ENCODE data around the gene ARSJ. TPM values are rescaled to one million over a fixed set of nuclear protein-coding genes. Genes with fewer than 3 reads are reported as not detected.
A peak's percentile ranks its signal among the peaks of the same experiment; 100 is the strongest.

Gene ARSJ
- 1.1 and 1.3 TPM in 2 replicates for polyA plus RNA-seq (2013)

DNA sequence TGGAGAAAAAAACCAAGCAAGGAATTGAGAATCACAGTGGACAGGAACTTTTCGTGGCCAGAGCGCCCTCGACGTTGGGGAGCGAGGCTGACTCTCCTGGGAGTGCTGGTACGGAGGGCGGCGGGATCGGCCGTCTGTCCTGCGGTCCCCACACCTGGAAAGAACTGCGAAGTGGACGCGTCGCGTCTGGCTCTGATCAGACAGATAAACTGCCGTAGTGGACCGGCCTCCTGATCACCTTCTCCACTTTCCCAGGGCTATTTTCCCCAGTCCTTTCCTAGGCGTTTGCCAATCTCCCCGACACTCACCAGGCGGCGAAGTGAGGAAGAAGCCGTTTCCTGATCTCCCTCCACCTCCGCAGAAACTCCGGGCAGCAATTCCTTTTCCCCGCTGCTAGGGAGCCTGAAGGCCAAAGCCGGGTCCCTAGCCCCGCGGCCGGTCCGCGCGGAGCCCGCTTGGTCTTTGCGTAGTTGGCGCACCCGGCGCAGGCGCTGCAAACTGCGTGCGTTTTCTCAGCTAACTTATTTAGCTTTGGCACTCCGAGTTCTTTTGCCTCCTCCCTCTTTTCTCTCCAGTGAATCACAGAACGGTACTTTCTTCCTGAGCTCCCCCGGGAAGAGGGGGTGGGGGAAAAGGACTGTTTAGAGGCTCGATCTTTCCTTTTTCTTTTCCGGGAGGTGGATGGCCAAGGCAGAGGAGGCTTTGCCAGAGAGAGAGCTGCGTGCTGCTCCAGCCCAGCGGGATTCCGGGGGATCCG, at the start of gene ARSJ:
ARSJ (minus strand) TSS at position 500 of the 757 bp plus-strand sequence. CDS start 813 bp downstream, outside the sequence.
- peak within 1 kb of the TSS; percentile 54 for H4K8ac ChIP-seq (ENCODE audit: low read depth, low read length)
- no peaks in the 10 kb centered on the region for H3K36me3 ChIP-seq (ENCODE audit: control insufficient read depth in 1 of 2, insufficient read depth in 2 of 2, low read length in 2 of 2)
- no peak within 1 kb of the TSS for H2AK5ac ChIP-seq (ENCODE audit: low read length)
- H3K27me3 ChIP-seq (ENCODE audit: insufficient read depth, low read length) = no peaks in the 10 kb centered on the region
- DNase-seq = peak in 1 of 2 donors; percentile 2
- no peak within 1 kb of the TSS for H3K14ac ChIP-seq (ENCODE audit: low read length)
- H4K91ac ChIP-seq (ENCODE audit: low read depth, low read length) = no peak within 1 kb of the TSS
- H3K23ac ChIP-seq (ENCODE audit: low read length) = no peak within 1 kb of the TSS
- H3K4me3 ChIP-seq (ENCODE audit: low read depth, low read length) = peak within 1 kb of the TSS; percentile 74
- H2BK120ac ChIP-seq (ENCODE audit: insufficient read depth, low read length, poor library complexity) = peak within 1 kb of the TSS; percentile 2
- no peaks in the 10 kb centered on the region for H3K79me2 ChIP-seq (ENCODE audit: control insufficient read depth, insufficient read depth, low read length, poor library complexity)
- H2BK12ac ChIP-seq (ENCODE audit: low read length) = no peak within 1 kb of the TSS
- WGBS (ENCODE audit: extremely low coverage, insufficient coverage, insufficient read length) = no CpG with 5 or more reads among the region's 50 CpGs
- no peak within 1 kb of the TSS for H3K4ac ChIP-seq (ENCODE audit: low read depth, low read length)
- no peak within 1 kb of the TSS for H2BK5ac ChIP-seq (ENCODE audit: low read depth, low read length, poor library complexity)
- no peaks in the 10 kb centered on the region for H3K9me3 ChIP-seq (ENCODE audit: insufficient read depth, low read depth, low read length)
- H4K12ac ChIP-seq (ENCODE audit: low read depth, low read length) = peak within 1 kb of the TSS; percentile 11
- H3K9ac ChIP-seq (ENCODE audit: low read length) = peak within 1 kb of the TSS; percentile 47
- peaks cover 2 to 4% of the 10 kb centered on the region in 2 experiments for H3K4me1 ChIP-seq (ENCODE audit: control insufficient read depth in 1 of 2, insufficient read depth in 2 of 2, low read length in 2 of 2)
- H3K79me1 ChIP-seq (ENCODE audit: low read length) = peaks cover 2% of the 10 kb centered on the region
- no peak within 1 kb of the TSS for H3K18ac ChIP-seq (ENCODE audit: low read length)
- H3K4me2 ChIP-seq (ENCODE audit: low read length) = peak within 1 kb of the TSS; percentile 97
- H2AFZ ChIP-seq (ENCODE audit: insufficient read depth, low read length, poor library complexity) = peak within 1 kb of the TSS; percentile 33
- H3K27ac ChIP-seq (ENCODE audit: low read depth, low read length) = no peak within 1 kb of the TSS

DNA sequence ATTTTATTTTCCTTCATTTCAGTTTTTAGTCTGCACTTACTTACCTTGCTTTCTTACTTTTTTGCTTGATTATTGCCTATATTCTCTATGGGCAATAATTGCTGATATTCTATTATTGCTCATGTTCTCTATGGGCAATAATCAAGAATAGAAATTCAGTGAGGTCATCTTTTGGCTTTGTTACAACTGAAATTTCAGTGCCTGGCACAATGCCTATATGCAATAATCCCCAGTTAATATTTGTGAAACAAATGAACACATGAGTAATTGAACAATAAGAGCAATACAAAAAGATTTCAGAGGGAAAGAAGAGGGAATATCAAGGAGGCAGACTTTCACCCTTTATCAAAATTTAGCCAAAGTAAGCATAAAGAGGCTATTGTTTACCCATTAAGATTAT, 48.6 kb upstream of the ARSJ start:
- no peak overlapping the region for H3K4me3 ChIP-seq (ENCODE audit: low read depth, low read length)
- no peak overlapping the region for H3K27ac ChIP-seq (ENCODE audit: low read depth, low read length)
- no peaks in the 10 kb centered on the region for H3K9me3 ChIP-seq (ENCODE audit: insufficient read depth, low read depth, low read length)
- H3K4me2 ChIP-seq (ENCODE audit: low read length) = no peak overlapping the region
- no peak overlapping the region for H3K23ac ChIP-seq (ENCODE audit: low read length)
- no peak overlapping the region for H2BK5ac ChIP-seq (ENCODE audit: low read depth, low read length, poor library complexity)
- no peak overlapping the region for H4K8ac ChIP-seq (ENCODE audit: low read depth, low read length)
- H2BK120ac ChIP-seq (ENCODE audit: insufficient read depth, low read length, poor library complexity) = no peak overlapping the region
- H4K91ac ChIP-seq (ENCODE audit: low read depth, low read length) = no peak overlapping the region
- H3K79me1 ChIP-seq (ENCODE audit: low read length) = no peaks in the 10 kb centered on the region
- H2AK5ac ChIP-seq (ENCODE audit: low read length) = no peak overlapping the region
- no peak overlapping the region for H3K9ac ChIP-seq (ENCODE audit: low read length)
- H3K4me1 ChIP-seq (ENCODE audit: control insufficient read depth in 1 of 2, insufficient read depth in 2 of 2, low read length in 2 of 2) = no peaks in the 10 kb centered on the region
- H3K18ac ChIP-seq (ENCODE audit: low read length) = no peak overlapping the region
- H3K79me2 ChIP-seq (ENCODE audit: control insufficient read depth, insufficient read depth, low read length, poor library complexity) = no peaks in the 10 kb centered on the region
- no peak overlapping the region for H3K4ac ChIP-seq (ENCODE audit: low read depth, low read length)
- no peak for DNase-seq
- no peak overlapping the region for H2AFZ ChIP-seq (ENCODE audit: insufficient read depth, low read length, poor library complexity)
- no peaks in the 10 kb centered on the region for H3K27me3 ChIP-seq (ENCODE audit: insufficient read depth, low read length)
- H3K14ac ChIP-seq (ENCODE audit: low read length) = no peak overlapping the region
- no peaks in the 10 kb centered on the region for H3K36me3 ChIP-seq (ENCODE audit: control insufficient read depth in 1 of 2, insufficient read depth in 2 of 2, low read length in 2 of 2)
- no peak overlapping the region for H4K12ac ChIP-seq (ENCODE audit: low read depth, low read length)
- H2BK12ac ChIP-seq (ENCODE audit: low read length) = no peak overlapping the region

DNA sequence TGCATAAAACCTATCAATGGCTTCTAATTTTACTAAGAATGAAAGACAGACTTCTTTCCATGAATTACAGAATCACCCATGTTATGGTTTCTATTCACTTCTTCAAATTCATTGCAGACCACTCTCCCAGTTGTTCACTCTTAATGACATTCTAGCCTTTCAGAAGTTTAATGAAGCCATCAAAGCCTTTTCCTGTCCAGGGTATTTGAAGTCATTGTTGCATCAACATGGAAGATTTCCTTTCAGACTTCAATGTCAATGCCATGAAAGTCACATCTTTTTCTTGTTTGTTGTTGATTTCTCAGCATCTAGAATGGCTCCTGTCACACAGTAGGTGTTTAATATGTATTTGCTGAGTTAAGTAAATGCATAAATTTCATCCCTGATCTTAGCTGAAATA, 48.1 kb upstream of the ARSJ start:
- H2AK5ac ChIP-seq (ENCODE audit: low read length) = no peak overlapping the region

DNA sequence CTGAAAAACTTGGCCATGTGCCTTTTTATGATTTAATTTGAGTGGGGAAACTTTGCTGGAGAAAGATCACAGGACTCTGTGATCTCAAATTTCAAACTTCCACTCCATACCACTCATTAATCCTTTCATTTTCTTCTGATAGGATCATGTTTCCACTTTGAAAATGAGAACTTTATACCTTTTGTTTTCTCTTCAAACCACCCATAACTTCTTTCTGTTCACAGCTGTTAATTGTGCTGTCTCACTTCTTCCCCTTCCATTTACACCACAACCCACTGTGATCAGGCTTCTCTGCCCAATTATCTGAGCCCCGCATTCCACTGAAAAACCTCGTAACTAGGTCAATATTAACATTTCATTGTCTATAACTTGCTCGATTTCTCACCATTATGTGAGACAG, 47.0 kb upstream of the ARSJ start:
- no peak overlapping the region for H2BK120ac ChIP-seq (ENCODE audit: insufficient read depth, low read length, poor library complexity)
- no peak overlapping the region for H3K4me2 ChIP-seq (ENCODE audit: low read length)
- WGBS (ENCODE audit: extremely low coverage, insufficient coverage, insufficient read length) = no CpG with 5 or more reads among the region's 3 CpGs
- no peak overlapping the region for H2AFZ ChIP-seq (ENCODE audit: insufficient read depth, low read length, poor library complexity)
- no peak overlapping the region for H4K8ac ChIP-seq (ENCODE audit: low read depth, low read length)
- H2BK5ac ChIP-seq (ENCODE audit: low read depth, low read length, poor library complexity) = no peak overlapping the region
- H3K27me3 ChIP-seq (ENCODE audit: insufficient read depth, low read length) = no peaks in the 10 kb centered on the region
- no peak overlapping the region for H3K14ac ChIP-seq (ENCODE audit: low read length)
- no peaks in the 10 kb centered on the region for H3K36me3 ChIP-seq (ENCODE audit: control insufficient read depth in 1 of 2, insufficient read depth in 2 of 2, low read length in 2 of 2)
- no peak overlapping the region for H4K12ac ChIP-seq (ENCODE audit: low read depth, low read length)
- DNase-seq = no peak
- H3K9ac ChIP-seq (ENCODE audit: low read length) = no peak overlapping the region
- H3K4ac ChIP-seq (ENCODE audit: low read depth, low read length) = no peak overlapping the region
- no peak overlapping the region for H2AK5ac ChIP-seq (ENCODE audit: low read length)
- H3K4me3 ChIP-seq (ENCODE audit: low read depth, low read length) = no peak overlapping the region
- H4K91ac ChIP-seq (ENCODE audit: low read depth, low read length) = no peak overlapping the region
- no peak overlapping the region for H3K27ac ChIP-seq (ENCODE audit: low read depth, low read length)
- no peak overlapping the region for H3K23ac ChIP-seq (ENCODE audit: low read length)
- no peaks in the 10 kb centered on the region for H3K4me1 ChIP-seq (ENCODE audit: control insufficient read depth in 1 of 2, insufficient read depth in 2 of 2, low read length in 2 of 2)
- no peaks in the 10 kb centered on the region for H3K79me1 ChIP-seq (ENCODE audit: low read length)
- no peaks in the 10 kb centered on the region for H3K9me3 ChIP-seq (ENCODE audit: insufficient read depth, low read depth, low read length)
- no peak overlapping the region for H2BK12ac ChIP-seq (ENCODE audit: low read length)
- H3K18ac ChIP-seq (ENCODE audit: low read length) = no peak overlapping the region
- H3K79me2 ChIP-seq (ENCODE audit: control insufficient read depth, insufficient read depth, low read length, poor library complexity) = no peaks in the 10 kb centered on the region

More for the DNA sequence above, 48.1 kb upstream of the ARSJ start:
- Histone ChIP-seq H2BK120ac (ENCODE audit: insufficient read depth, low read length, poor library complexity) (no peak overlapping the region), H4K12ac (ENCODE audit: low read depth, low read length) (no peak overlapping the region), H3K14ac (ENCODE audit: low read length) (no peak overlapping the region), H4K8ac (ENCODE audit: low read depth, low read length) (no peak overlapping the region), H3K79me1 (ENCODE audit: low read length) (no peaks in the 10 kb centered on the region), H3K9ac (ENCODE audit: low read length) (no peak overlapping the region), H2BK5ac (ENCODE audit: low read depth, low read length, poor library complexity) (no peak overlapping the region), H3K23ac (ENCODE audit: low read length) (no peak overlapping the region), H3K9me3 (ENCODE audit: insufficient read depth, low read depth, low read length) (no peaks in the 10 kb centered on the region), H4K91ac (ENCODE audit: low read depth, low read length) (no peak overlapping the region), H3K27me3 (ENCODE audit: insufficient read depth, low read length) (no peaks in the 10 kb centered on the region), H3K27ac (ENCODE audit: low read depth, low read length) (no peak overlapping the region), H3K79me2 (ENCODE audit: control insufficient read depth, insufficient read depth, low read length, poor library complexity) (no peaks in the 10 kb centered on the region), H3K4me2 (ENCODE audit: low read length) (no peak overlapping the region), H2AFZ (ENCODE audit: insufficient read depth, low read length, poor library complexity) (no peak overlapping the region), H2BK12ac (ENCODE audit: low read length) (no peak overlapping the region), H3K18ac (ENCODE audit: low read length) (no peak overlapping the region), H3K36me3 (ENCODE audit: control insufficient read depth in 1 of 2, insufficient read depth in 2 of 2, low read length in 2 of 2) (no peaks in the 10 kb centered on the region), H3K4me1 (ENCODE audit: control insufficient read depth in 1 of 2, insufficient read depth in 2 of 2, low read length in 2 of 2) (no peaks in the 10 kb centered on the region), H3K4ac (ENCODE audit: low read depth, low read length) (no peak overlapping the region), H3K4me3 (ENCODE audit: low read depth, low read length) (no peak overlapping the region)
- no peak for DNase-seq

All from trophoblast cell (in vitro differentiated cells and primary cell).